ENCODE results near the gene RASSF1. TPM values are rescaled to one million over a fixed set of nuclear protein-coding genes. Genes with fewer than 3 reads are reported as not detected.

The RASSF1 gene
- total and polyA plus RNA-seq, 2 of the 4 experiments (the other 2 are of a cell fraction) = 17.4 to 53.4 TPM

DNA sequence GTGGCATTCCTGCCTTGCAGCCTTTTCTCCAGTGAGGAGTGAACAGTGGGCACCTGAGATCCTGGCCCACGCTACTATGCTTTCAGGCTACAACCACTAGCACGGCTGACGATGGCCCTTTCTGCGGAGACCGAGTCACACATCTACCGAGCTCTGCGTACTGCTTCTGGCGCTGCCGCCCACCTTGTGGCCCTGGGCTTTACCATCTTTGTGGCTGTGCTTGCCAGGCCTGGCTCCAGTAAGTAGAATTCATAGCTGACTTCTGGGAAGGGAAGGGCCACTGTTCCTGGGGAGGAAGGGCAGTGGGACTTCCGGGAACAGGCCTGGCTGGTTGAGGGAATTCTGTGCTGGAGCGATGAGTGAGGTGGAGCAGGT, 10.7 kb upstream of the RASSF1 start:
- Histone ChIP-seq H3K14ac (replicated peaks; ENCODE audit: low read depth, low read length) (peak overlapping the region; percentile 43; the same call in 1 of the 2 replicates), H4K20me1 (ENCODE audit: insufficient read depth, low read length) (peaks cover 29% of the 10 kb centered on the region), H2AK5ac (ENCODE audit: low read depth, low read length) (peak overlapping the region; percentile 72), H4K5ac (ENCODE audit: low read depth, low read length) (peak overlapping the region; percentile 17; the same call in 1 of the 2 replicates), H2AK9ac (replicated peaks; ENCODE audit: low read depth, low read length, poor library complexity) (peak overlapping the region; percentile 46), H3K36me3 (ENCODE audit: control insufficient read depth, insufficient read depth, low read length) (peaks cover 37% of the 10 kb centered on the region), H2BK15ac (ENCODE audit: low read depth, low read length) (no peak overlapping the region), H2BK20ac (ENCODE audit: low read depth, low read length) (no peak overlapping the region), H3K18ac (ENCODE audit: low read depth, low read length) (no peak overlapping the region), H4K91ac (ENCODE audit: insufficient read depth, low read depth, low read length) (peak overlapping the region; percentile 19; the same call in 1 of the 2 replicates), H3K9ac (ENCODE audit: low read depth, low read length) (peak overlapping the region; percentile 32; the same call in 1 of the 2 replicates), H3K4me3 (ENCODE audit: insufficient read depth, low read depth, low read length) (peak overlapping the region; percentile 73), H3K23ac (ENCODE audit: low read depth, low read length) (no peak overlapping the region), H2BK120ac (ENCODE audit: low read depth, low read length) (no peak overlapping the region), H3K9me3 (ENCODE audit: control insufficient read depth, insufficient read depth, low read length) (no peaks in the 10 kb centered on the region), H2AFZ (replicated peaks; ENCODE audit: low read length, poor library complexity) (peak overlapping the region; percentile 93), H3K9me1 (ENCODE audit: insufficient read depth, low read length) (peaks cover 10% of the 10 kb centered on the region; the same call in 1 of the 2 replicates), H2BK5ac (ENCODE audit: low read depth, low read length, poor library complexity, severe bottlenecking) (no peak overlapping the region), H4K8ac (ENCODE audit: low read depth in 2 of 2, low read length in 2 of 2) (peak overlapping the region; percentile 72 to 76), H3K4me2 (ENCODE audit: low read depth, low read length) (peak overlapping the region; percentile 91), H3K27ac (ENCODE audit: insufficient read depth, low read length) (no peak overlapping the region; the same call in 1 of the 2 replicates), H3K4ac (ENCODE audit: low read depth, low read length) (peak overlapping the region; percentile 46), H3K56ac (ENCODE audit: extremely low read depth, insufficient read depth, low read length) (no peak overlapping the region), H3K27me3 (ENCODE audit: control insufficient read depth, insufficient read depth, low read length) (no peaks in the 10 kb centered on the region), H3K79me1 (ENCODE audit: low read depth in 1 of 2, low read length in 2 of 2) (peaks cover 23 to 54% of the 10 kb centered on the region in 2 experiments), H3K4me1 (ENCODE audit: control insufficient read depth, insufficient read depth, low read length) (peaks cover 17% of the 10 kb centered on the region)
- BruUV-seq (replicated peaks) = no TSS peak
- TF ChIP-seq MAZ (IDR thresholded peaks at IDR 0.05; ENCODE audit: borderline replicate concordance, low read depth, low read length) = no peak
- TF ChIP-seq CEBPB (IDR thresholded peaks at IDR 0.05; ENCODE audit: low read depth, low read length) = no peak
- TF ChIP-seq, protein P1, sequence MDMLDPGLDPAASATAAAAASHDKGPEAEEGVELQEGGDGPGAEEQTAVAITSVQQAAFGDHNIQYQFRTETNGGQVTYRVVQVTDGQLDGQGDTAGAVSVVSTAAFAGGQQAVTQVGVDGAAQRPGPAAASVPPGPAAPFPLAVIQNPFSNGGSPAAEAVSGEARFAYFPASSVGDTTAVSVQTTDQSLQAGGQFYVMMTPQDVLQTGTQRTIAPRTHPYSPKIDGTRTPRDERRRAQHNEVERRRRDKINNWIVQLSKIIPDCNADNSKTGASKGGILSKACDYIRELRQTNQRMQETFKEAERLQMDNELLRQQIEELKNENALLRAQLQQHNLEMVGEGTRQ (IDR thresholded peaks at IDR 0.05; ENCODE audit: low read depth, low read length) = no peak
- TF ChIP-seq, protein P2, sequence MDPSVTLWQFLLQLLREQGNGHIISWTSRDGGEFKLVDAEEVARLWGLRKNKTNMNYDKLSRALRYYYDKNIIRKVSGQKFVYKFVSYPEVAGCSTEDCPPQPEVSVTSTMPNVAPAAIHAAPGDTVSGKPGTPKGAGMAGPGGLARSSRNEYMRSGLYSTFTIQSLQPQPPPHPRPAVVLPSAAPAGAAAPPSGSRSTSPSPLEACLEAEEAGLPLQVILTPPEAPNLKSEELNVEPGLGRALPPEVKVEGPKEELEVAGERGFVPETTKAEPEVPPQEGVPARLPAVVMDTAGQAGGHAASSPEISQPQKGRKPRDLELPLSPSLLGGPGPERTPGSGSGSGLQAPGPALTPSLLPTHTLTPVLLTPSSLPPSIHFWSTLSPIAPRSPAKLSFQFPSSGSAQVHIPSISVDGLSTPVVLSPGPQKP (IDR thresholded peaks at IDR 0.05; ENCODE audit: borderline replicate concordance, low read depth, low read length) = no peak
- POLR2A ChIA-PET (ENCODE audit: unreplicated experiment) = no interaction called here
- WGBS, 2 experiments (ENCODE audit: extremely low coverage in 2 of 2, insufficient read length in 1 of 2) = 59% methylated on average over 8 of the region's 11 CpGs; no CpG with 5 or more reads in 1 of the 2 experiments
- ATAC-seq (ENCODE audit: low read depth) = no peak
- dilution Hi-C loops (cut with HindIII; ENCODE audit: low sequenced_read_pairs, unreplicated experiment) (no loop called here), in situ Hi-C loops (cut with MboI; ENCODE audit: low sequenced_read_pairs) (no loop called here), intact Hi-C loops (cut with micrococcal nuclease) (no loop called here)
- CTCF ChIA-PET = no interaction called here
- no peak for DNase-seq

Data from IMR-90 (cell line).